T-helper 22 cell (primary cell): ENCODE data around the gene KLK4.

ENCODE experiments used
- DNase-seq: peaks from one replicate; pipeline ENCODE4 v3.0.0-alpha.2; 2020; ENCODE audit warnings: low read depth

KLK4 gene

GRCh38 chr19:50911206-50912101 lies at the start of gene KLK4:
TSS of gene KLK4 (minus strand) at chr19:50911395. CDS start at chr19:50910738, 657 bp downstream.
- DNase-seq, result no peak

GRCh38 chr19:50959731-50960500 lies 48.7 kb upstream of the KLK4 start:
- DNase-seq, result no peak

- DNase-seq, result no peak
Observed at GRCh38 chr19:50957587-50957986, 46.4 kb upstream of the KLK4 start.

GRCh38 chr19:50952910-50953309 lies 41.7 kb upstream of the KLK4 start, which contains the start of gene KLK5:
TSS of gene KLK5 (minus strand) at chr19:50953038. CDS start at chr19:50952657, 381 bp downstream.
- no peak for DNase-seq

- DNase-seq, result no peak
Observed at GRCh38 chr19:50949861-50950260, 38.7 kb upstream of the KLK4 start.

- DNase-seq, result no peak
Observed at GRCh38 chr19:50947123-50947522, 35.9 kb upstream of the KLK4 start.

- DNase-seq, result no peak
Observed at GRCh38 chr19:50944795-50945194, 33.6 kb upstream of the KLK4 start.

- no peak for DNase-seq
Observed at GRCh38 chr19:50943074-50943828, 32.1 kb upstream of the KLK4 start.

GRCh38 chr19:50939596-50939995 lies 28.4 kb upstream of the KLK4 start:
- DNase-seq, result no peak

- no peak for DNase-seq
Observed at GRCh38 chr19:50933640-50934039, 22.4 kb upstream of the KLK4 start.

GRCh38 chr19:50932690-50933083 lies 21.5 kb upstream of the KLK4 start:
- no peak for DNase-seq

GRCh38 chr19:50932018-50932689 lies 21.0 kb upstream of the KLK4 start:
- DNase-seq, result no peak

GRCh38 chr19:50931023-50931422 lies 19.8 kb upstream of the KLK4 start:
- DNase-seq, result no peak

- DNase-seq, result no peak
Observed at GRCh38 chr19:50928831-50929230, 17.6 kb upstream of the KLK4 start.

- DNase-seq, result no peak
Observed at GRCh38 chr19:50926144-50926543, 14.9 kb upstream of the KLK4 start.

- DNase-seq, result no peak
Observed at GRCh38 chr19:50925734-50926133, 14.5 kb upstream of the KLK4 start.

GRCh38 chr19:50924586-50924985 lies 13.4 kb upstream of the KLK4 start:
- DNase-seq, result no peak

GRCh38 chr19:50922317-50922853 lies 11.2 kb upstream of the KLK4 start:
- peak; percentile 32 for DNase-seq

- no peak for DNase-seq
Observed at GRCh38 chr19:50921426-50922316, 10.5 kb upstream of the KLK4 start.

- no peak for DNase-seq
Observed at GRCh38 chr19:50916069-50916468, 4.9 kb upstream of the KLK4 start.
